Measurements from ENCODE around the gene HBA1. TPM values are rescaled to one million over a fixed set of nuclear protein-coding genes. Genes with fewer than 3 reads are reported as not detected.
"Not testable (repeated sequence)": the region's sequence is repeated elsewhere in the genome, so short reads cannot be mapped to it uniquely, and the experiment has no call there.

Gene HBA1
- total and polyA plus RNA-seq, 7 donors = 6.1 to 1,513 (median 22.5) TPM

- no peak for TF ChIP-seq CTCF (IDR thresholded peaks at IDR 0.05)
- Histone ChIP-seq H3K4me1 (no peaks in the 10 kb centered on the region), H3K36me3 (ENCODE audit: insufficient read depth in 1 of 2, low read depth in 1 of 2) (no peaks in the 10 kb centered on the region), H3K9me3 (no peaks in the 10 kb centered on the region), H3K4me3 (no peak overlapping the region), H3K27me3 (ENCODE audit: insufficient read depth in 3 of 3, low read length in 2 of 3) (peaks cover 0 to 69% (median 35%) of the 10 kb centered on the region in 3 donors), H3K27ac (no peak overlapping the region)
- ATAC-seq (no peak), DNase-seq (no peak)
- WGBS, 3 donors = 20 to 37% (median 24%) methylated on average over 7 to 8 of the region's 8 CpGs
- intact Hi-C loops (cut with DNase I) = no loop called here
These were observed 1.2 kb upstream of the HBA1 start for GRCh38 chr16:175011-175949.

- 1 to 2% (median 1%) methylated on average over 18 to 27 of the region's 39 CpGs for WGBS, 3 donors
- H3K4me1 ChIP-seq; intact Hi-C loops (cut with DNase I); H3K4me3 ChIP-seq; H3K36me3 ChIP-seq (ENCODE audit: insufficient read depth in 1 of 2, low read depth in 1 of 2); DNase-seq; H3K9me3 ChIP-seq; H3K27ac ChIP-seq: not testable (repeated sequence)
- peaks cover 0 to 69% (median 35%) of the 10 kb centered on the region in 3 donors for H3K27me3 ChIP-seq (ENCODE audit: insufficient read depth in 3 of 3, low read length in 2 of 3)
- ATAC-seq = peak in 1 of 4 donors; percentile 4
These were observed 474 bp upstream of the HBA1 start for GRCh38 chr16:176006-176405.

- DNase-seq (no peak), ATAC-seq (no peak)
- Histone ChIP-seq H3K4me1 (peaks cover 11% of the 10 kb centered on the region), H3K9me3 (no peaks in the 10 kb centered on the region), H3K27ac (no peak overlapping the region), H3K36me3 (ENCODE audit: insufficient read depth in 1 of 2, low read depth in 1 of 2) (no peaks in the 10 kb centered on the region), H3K4me3 (no peak overlapping the region), H3K27me3 (ENCODE audit: insufficient read depth in 3 of 3, low read length in 2 of 3) (peaks cover 0 to 67% (median 31%) of the 10 kb centered on the region in 3 donors)
- TF ChIP-seq CTCF (IDR thresholded peaks at IDR 0.05) = no peak
- intact Hi-C loops (cut with DNase I) = no loop called here
- 3 to 6% (median 4%) methylated on average over 13 of the region's 13 CpGs for WGBS, 3 donors
These were observed 928 bp downstream of the HBA1 start for GRCh38 chr16:177394-177822.

- H3K36me3 ChIP-seq (ENCODE audit: insufficient read depth in 1 of 2, low read depth in 1 of 2) = no peaks in the 10 kb centered on the region
- no peak for TF ChIP-seq CTCF (IDR thresholded peaks at IDR 0.05)
- peaks cover 0 to 67% (median 31%) of the 10 kb centered on the region in 3 donors for H3K27me3 ChIP-seq (ENCODE audit: insufficient read depth in 3 of 3, low read length in 2 of 3)
- 71 to 76% (median 72%) methylated on average over 11 of the region's 11 CpGs for WGBS, 3 donors
- peaks cover 11% of the 10 kb centered on the region for H3K4me1 ChIP-seq
- H3K9me3 ChIP-seq = no peaks in the 10 kb centered on the region
- intact Hi-C loops (cut with DNase I) = no loop called here
- no peak overlapping the region for H3K27ac ChIP-seq
- DNase-seq = no peak
- H3K4me3 ChIP-seq = no peak overlapping the region
- no peak for ATAC-seq
These were observed 1.6 kb downstream of the HBA1 start for GRCh38 chr16:177981-178667.

- intact Hi-C loops (cut with DNase I) = no loop called here
- WGBS, 3 donors = 84 to 91% (median 85%) methylated on average over 11 of the region's 11 CpGs
- Histone ChIP-seq H3K9me3 (no peaks in the 10 kb centered on the region), H3K4me1 (peaks cover 11% of the 10 kb centered on the region), H3K27me3 (ENCODE audit: insufficient read depth in 3 of 3, low read length in 2 of 3) (peaks cover 0 to 62% (median 31%) of the 10 kb centered on the region in 3 donors), H3K36me3 (ENCODE audit: insufficient read depth in 1 of 2, low read depth in 1 of 2) (no peaks in the 10 kb centered on the region), H3K27ac (no peak overlapping the region), H3K4me3 (no peak overlapping the region)
- DNase-seq (no peak), ATAC-seq (no peak)
- no peak for TF ChIP-seq CTCF (IDR thresholded peaks at IDR 0.05)
These were observed 2.2 kb downstream of the HBA1 start for GRCh38 chr16:178668-179015.

All from psoas muscle (tissue), 8 donors.